HFFc6 (cell line): ENCODE data around the gene ITGA7. TPM values are rescaled to one million over a fixed set of nuclear protein-coding genes. Genes with fewer than 3 reads are reported as not detected.

Experiments used
- DNase-seq: peaks from one replicate; pipeline ENCODE4 v3.0.0-alpha.2; 2018
- H3K27ac Mint-ChIP-seq: 2 replicates; pipeline ENCODE4 v1.8.0; 2020; ENCODE audit warnings: mild to moderate bottlenecking, mixed read lengths
- H3K27me3 Mint-ChIP-seq: 2 replicates; pipeline ENCODE4 v1.8.0; 2021; ENCODE audit warnings: mild to moderate bottlenecking, moderate library complexity, mixed read lengths; ENCODE audit not compliant: insufficient read depth
- H3K36me3 Mint-ChIP-seq: 2 replicates; pipeline ENCODE4 v1.8.0; 2021; ENCODE audit warnings: low read depth, mixed read lengths
- H3K4me1 Mint-ChIP-seq: 2 replicates; pipeline ENCODE4 v1.8.0; 2020; ENCODE audit warnings: low read depth, mixed read lengths
- H3K4me3 Mint-ChIP-seq: 2 replicates; pipeline ENCODE4 v1.8.0; 2020; ENCODE audit warnings: mild to moderate bottlenecking, moderate library complexity, mixed read lengths
- H3K9me3 Mint-ChIP-seq: 2 replicates; pipeline ENCODE4 v1.8.0; 2020; ENCODE audit warnings: mild to moderate bottlenecking, mixed read lengths
- CTCF ChIP-seq: fragments of 200-600 bp; sonication (generic); IDR thresholded peaks from 2 replicates; pipeline ENCODE4 v1.5.0; 2021; ENCODE audit warnings: antibody characterized with exemption, mild to moderate bottlenecking
- total RNA-seq, 6 experiments: library from RNA; stranded (reverse); fragmentation: NEBNext Ultra II Directional; extraction: Animal tissue kit (Norgen Biotek cat#: 25700); gene quantifications; 2 replicates in 1 of 6; 3 replicates in 5 of 6; pipeline ENCODE4 v1.2.3, GENCODE V29; 2021

Gene ITGA7
- total RNA-seq, 6 experiments from 2014 or later: 0.95 to 2.3 (median 1.2) TPM

- H3K4me1 Mint-ChIP-seq: peaks cover 79% of the 10 kb centered on the region
- peak; percentile 83 for DNase-seq
- peak within 1 kb of the TSS; percentile 90 for H3K27ac Mint-ChIP-seq
- no peaks in the 10 kb centered on the region for H3K9me3 Mint-ChIP-seq
- H3K27me3 Mint-ChIP-seq: peaks cover 10% of the 10 kb centered on the region
- peak; percentile 36 for TF ChIP-seq CTCF
- no peaks in the 10 kb centered on the region for H3K36me3 Mint-ChIP-seq
- peak within 1 kb of the TSS; percentile 92 for H3K4me3 Mint-ChIP-seq
Measured at GRCh38 chr12:55715833-55716581, 8.3 kb upstream of the ITGA7 start, which contains the start of gene BLOC1S1. Gene BLOC1S1 (plus strand): TSS chr12:55716046. CDS start chr12:55716052, 6 bp downstream.

DNA sequence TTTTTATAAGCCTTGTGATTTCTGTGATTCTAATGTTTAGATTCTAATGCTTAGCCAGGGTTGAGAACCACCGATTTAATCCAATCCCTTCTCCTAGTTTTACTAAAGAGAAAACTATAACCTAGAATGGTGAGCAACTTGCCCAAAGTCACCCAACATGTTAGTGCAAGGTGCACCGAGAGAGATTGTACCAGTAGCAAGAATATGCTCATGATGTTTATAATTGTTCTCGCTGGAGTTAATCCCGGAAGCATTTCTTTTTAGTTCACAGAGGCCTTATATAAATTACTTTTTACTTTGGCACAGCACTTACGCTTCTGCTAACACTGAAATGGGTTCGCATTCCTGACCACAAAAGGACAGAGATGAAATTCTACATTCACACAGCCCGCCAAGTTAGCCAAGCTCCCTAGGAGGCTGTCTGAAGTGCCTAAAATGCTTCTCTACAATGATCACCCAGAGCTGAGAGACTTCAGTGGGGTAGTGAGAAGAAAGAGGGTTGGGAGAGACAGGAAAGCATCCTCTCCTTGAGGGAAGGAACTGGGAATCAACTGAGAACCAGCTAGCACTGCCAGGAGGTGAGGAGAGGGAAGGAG is 7.6 kb upstream of the ITGA7 start:
- Mint-ChIP-seq H3K27me3 (peaks cover 10% of the 10 kb centered on the region), H3K4me1 (peaks cover 72% of the 10 kb centered on the region), H3K27ac (peak overlapping the region; percentile 90), H3K9me3 (no peaks in the 10 kb centered on the region), H3K4me3 (peak overlapping the region; percentile 92), H3K36me3 (no peaks in the 10 kb centered on the region)
- DNase-seq: no peak
- TF ChIP-seq CTCF: no peak

- Mint-ChIP-seq H3K4me3 (peak overlapping the region; percentile 62), H3K9me3 (no peaks in the 10 kb centered on the region), H3K4me1 (peaks cover 70% of the 10 kb centered on the region), H3K36me3 (no peaks in the 10 kb centered on the region), H3K27ac (peak overlapping the region; percentile 80), H3K27me3 (peaks cover 18% of the 10 kb centered on the region)
- no peak for TF ChIP-seq CTCF
- peak; percentile 83 for DNase-seq
Measured at GRCh38 chr12:55713721-55714120, 6.0 kb upstream of the ITGA7 start.

DNA sequence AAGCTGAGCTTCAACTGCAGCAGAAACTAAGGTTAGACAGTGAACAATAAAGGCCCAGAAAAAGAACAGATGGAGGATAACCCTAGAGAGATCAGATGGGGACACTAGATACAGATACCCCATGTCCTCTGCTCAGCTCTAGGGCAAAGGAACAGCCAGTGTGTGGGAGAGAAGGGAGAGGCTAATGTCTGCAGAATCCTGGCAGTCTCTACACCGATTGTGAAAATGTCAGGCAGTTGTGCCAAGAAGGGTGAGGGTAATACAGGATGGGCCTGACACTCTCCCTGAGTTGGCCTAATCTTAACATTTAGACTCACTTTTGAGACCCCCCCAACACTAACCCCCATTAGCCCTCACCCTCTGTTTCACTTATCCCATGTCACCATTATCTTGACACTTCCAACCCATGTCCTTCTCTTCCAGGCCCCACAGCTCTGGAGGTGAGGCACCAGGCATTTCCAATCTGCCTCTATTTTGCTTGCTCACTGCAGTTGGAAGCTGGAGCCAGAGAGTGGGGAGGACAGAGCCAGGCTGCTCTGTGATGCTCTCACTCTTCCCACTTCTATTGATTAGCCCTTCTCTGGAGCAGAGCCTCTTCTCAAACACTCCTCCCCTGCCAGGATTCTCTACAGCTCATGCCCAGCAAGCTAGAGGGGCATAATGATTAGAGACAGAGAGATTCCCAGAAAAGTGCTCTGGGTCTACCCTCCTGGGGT is 5.2 kb upstream of the ITGA7 start:
- Mint-ChIP-seq H3K36me3 (no peaks in the 10 kb centered on the region), H3K27me3 (peaks cover 21% of the 10 kb centered on the region), H3K4me1 (peaks cover 69% of the 10 kb centered on the region), H3K4me3 (no peak overlapping the region), H3K27ac (peak overlapping the region; percentile 80; the same call in 1 of the 2 replicates), H3K9me3 (no peaks in the 10 kb centered on the region)
- DNase-seq: no peak
- no peak for TF ChIP-seq CTCF

DNA sequence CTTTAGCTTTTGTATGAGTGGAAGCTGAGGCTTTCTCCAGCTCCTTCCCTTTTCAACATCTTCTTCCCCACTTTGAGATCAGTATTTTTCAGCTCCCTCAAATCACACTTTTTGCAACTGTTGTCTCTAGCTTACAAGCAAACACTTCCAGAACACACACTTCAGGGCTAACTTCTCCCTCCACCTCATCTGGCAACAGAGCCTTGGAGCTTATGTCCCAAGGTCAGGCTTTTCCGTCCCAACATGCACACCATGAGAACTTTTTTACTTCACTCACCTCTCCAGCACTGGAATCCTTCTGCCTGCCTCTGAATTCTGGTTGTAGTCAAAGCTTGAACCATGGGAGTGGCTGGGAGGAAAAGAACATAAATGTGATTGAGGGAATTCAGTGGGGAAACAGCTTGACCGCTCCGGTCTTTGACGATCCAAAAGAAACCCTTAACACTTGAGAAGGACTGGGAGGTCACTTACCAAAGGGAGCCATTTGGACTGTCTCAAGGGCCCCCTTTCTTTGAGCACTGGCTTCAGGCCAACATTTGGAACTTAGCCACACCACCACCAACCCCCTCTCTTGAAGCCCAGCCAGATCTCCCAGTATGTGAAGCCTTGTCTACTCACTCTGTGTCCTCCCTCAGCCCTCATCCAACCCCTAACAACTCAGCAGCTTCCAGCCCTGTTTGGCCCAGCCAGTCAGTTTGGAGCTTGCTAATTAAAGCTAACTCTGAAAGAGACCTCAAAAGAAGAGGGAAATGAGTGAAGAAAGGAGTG is 4.3 kb upstream of the ITGA7 start:
- H3K27me3 Mint-ChIP-seq: peaks cover 22% of the 10 kb centered on the region
- peaks cover 65% of the 10 kb centered on the region for H3K4me1 Mint-ChIP-seq
- TF ChIP-seq CTCF: no peak
- H3K4me3 Mint-ChIP-seq: no peak overlapping the region
- no peak for DNase-seq
- H3K36me3 Mint-ChIP-seq: no peaks in the 10 kb centered on the region
- H3K27ac Mint-ChIP-seq: no peak overlapping the region; the same call in 1 of the 2 replicates
- H3K9me3 Mint-ChIP-seq: no peaks in the 10 kb centered on the region
